Measurements from ENCODE around the gene AURKB. TPM values are rescaled to one million over a fixed set of nuclear protein-coding genes. Genes with fewer than 3 reads are reported as not detected.

The AURKB gene
- total RNA-seq, 4 donors from 2014 or later = 2.2 to 8.6 (median 5.6) TPM

- in situ Hi-C loops (cut with MboI; ENCODE audit: low pct_ligation_motif_present in 1 of 4, low pct_unique_long_range_greater_than_20kb in 1 of 4, low sequenced_read_pairs in 3 of 4) (no loop called here), intact Hi-C loops (cut with DNase I; ENCODE audit: low total_unique reads) (no loop called here)
- Histone ChIP-seq H3K36me3 (peaks cover 0 to 3% (median 0%) of the 10 kb centered on the region in 4 donors), H3K4me1 (peaks cover 33 to 53% (median 41%) of the 10 kb centered on the region in 4 donors), H3K9me3 (no peaks in the 10 kb centered on the region), H3K27me3 (no peaks in the 10 kb centered on the region), H3K27ac (peak overlapping the region; percentile 93 to 100 (median 97)), H3K4me3 (peak overlapping the region; percentile 60 to 100 (median 76))
- TF ChIP-seq, protein P1, sequence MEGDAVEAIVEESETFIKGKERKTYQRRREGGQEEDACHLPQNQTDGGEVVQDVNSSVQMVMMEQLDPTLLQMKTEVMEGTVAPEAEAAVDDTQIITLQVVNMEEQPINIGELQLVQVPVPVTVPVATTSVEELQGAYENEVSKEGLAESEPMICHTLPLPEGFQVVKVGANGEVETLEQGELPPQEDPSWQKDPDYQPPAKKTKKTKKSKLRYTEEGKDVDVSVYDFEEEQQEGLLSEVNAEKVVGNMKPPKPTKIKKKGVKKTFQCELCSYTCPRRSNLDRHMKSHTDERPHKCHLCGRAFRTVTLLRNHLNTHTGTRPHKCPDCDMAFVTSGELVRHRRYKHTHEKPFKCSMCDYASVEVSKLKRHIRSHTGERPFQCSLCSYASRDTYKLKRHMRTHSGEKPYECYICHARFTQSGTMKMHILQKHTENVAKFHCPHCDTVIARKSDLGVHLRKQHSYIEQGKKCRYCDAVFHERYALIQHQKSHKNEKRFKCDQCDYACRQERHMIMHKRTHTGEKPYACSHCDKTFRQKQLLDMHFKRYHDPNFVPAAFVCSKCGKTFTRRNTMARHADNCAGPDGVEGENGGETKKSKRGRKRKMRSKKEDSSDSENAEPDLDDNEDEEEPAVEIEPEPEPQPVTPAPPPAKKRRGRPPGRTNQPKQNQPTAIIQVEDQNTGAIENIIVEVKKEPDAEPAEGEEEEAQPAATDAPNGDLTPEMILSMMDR (IDR thresholded peaks at IDR 0.05) = no peak
- TF ChIP-seq POLR2AphosphoS5 (IDR thresholded peaks at IDR 0.05) (no peak), POLR2A (IDR thresholded peaks at IDR 0.05) (no peak), EP300 (IDR thresholded peaks at IDR 0.05; ENCODE audit: low read depth) (no peak)
- WGBS, 2 donors (ENCODE audit: low coverage in 1 of 2) = 46% methylated on average over 18 of the region's 55 CpGs; no CpG with 5 or more reads in 1 of the 2 donors
- peak; percentile 45 for DNase-seq
Measured at GRCh38 chr17:8162997-8163977, 47.1 kb downstream of the AURKB start.

- TF ChIP-seq EP300 (IDR thresholded peaks at IDR 0.05; ENCODE audit: low read depth) (peak; percentile 52), POLR2AphosphoS5 (IDR thresholded peaks at IDR 0.05) (peak; percentile 72 to 92 (median 92)), POLR2A (IDR thresholded peaks at IDR 0.05) (peak; percentile 55)
- TF ChIP-seq, protein P1 (IDR thresholded peaks at IDR 0.05) = peak in 2 of 5 experiments; percentile 25 to 39
- intact Hi-C loops (cut with DNase I; ENCODE audit: low total_unique reads) (no loop called here), in situ Hi-C loops (cut with MboI; ENCODE audit: low pct_ligation_motif_present in 1 of 4, low pct_unique_long_range_greater_than_20kb in 1 of 4, low sequenced_read_pairs in 3 of 4) (no loop called here)
- Histone ChIP-seq H3K4me1 (peaks cover 33 to 62% (median 43%) of the 10 kb centered on the region in 4 donors), H3K27ac (peak within 1 kb of the TSS; percentile 93 to 100 (median 97)), H3K9me3 (no peaks in the 10 kb centered on the region), H3K27me3 (no peaks in the 10 kb centered on the region), H3K36me3 (peaks cover 0 to 3% (median 0%) of the 10 kb centered on the region in 4 donors), H3K4me3 (peak within 1 kb of the TSS; percentile 63 to 100 (median 86))
- peak; percentile 85 for DNase-seq
- 1% methylated on average over 23 of the region's 75 CpGs; no CpG with 5 or more reads in 1 of the 2 donors for WGBS, 2 donors (ENCODE audit: low coverage in 1 of 2)
Measured at GRCh38 chr17:8162233-8162996, 48.0 kb downstream of the AURKB start, which contains the start of gene VAMP2. VAMP2 (minus strand) TSS chr17:8162948; CDS start chr17:8162879, 69 bp downstream.

DNA sequence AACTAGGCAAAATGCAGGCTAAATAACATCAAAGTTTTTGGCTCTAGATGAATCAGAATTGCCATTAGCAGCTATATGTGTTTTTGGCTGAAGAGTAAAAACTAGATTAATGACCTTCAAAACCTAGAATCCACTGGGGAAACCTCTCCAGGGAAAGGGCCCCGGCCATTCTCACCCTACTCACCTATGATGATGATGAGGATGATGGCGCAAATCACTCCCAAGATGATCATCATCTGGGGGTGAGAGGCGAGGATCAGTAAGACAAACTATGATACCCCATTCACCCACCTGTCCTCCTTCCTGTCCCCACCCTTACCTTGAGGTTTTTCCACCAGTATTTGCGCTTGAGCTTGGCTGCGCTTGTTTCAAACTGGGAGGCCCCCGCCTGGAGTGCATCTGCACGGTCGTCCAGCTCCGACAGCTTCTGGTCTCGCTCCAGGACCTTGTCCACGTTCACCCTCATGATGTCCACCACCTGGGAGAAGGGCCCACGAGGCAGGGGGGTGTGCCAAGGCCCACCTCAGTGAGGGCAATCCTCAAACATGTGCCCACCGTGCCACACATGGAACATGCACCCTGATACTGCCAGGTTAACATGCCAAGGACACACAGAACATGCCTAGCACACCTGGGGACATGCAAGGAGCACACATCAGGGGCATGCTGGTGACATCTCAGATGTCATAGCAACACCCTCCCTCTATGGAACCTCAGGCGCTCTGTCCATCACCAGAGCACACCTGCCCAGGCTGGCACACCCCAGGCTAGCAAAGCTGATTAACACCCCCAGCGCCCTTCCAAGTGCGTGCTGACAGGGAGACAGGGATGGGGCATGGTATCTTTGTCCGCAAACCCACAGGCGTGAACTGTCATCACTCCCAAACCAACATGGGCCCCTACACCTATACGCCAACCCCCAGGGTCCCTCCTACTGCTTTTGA, 48.8 kb downstream of the AURKB start:
- no peak for DNase-seq
- TF ChIP-seq EP300 (IDR thresholded peaks at IDR 0.05; ENCODE audit: low read depth) (no peak), POLR2AphosphoS5 (IDR thresholded peaks at IDR 0.05) (no peak), POLR2A (IDR thresholded peaks at IDR 0.05) (no peak)
- TF ChIP-seq, protein P1 (IDR thresholded peaks at IDR 0.05) = no peak
- intact Hi-C loops (cut with DNase I; ENCODE audit: low total_unique reads) = no loop called here

More for the DNA sequence above, 48.8 kb downstream of the AURKB start:
- Histone ChIP-seq H3K4me3 (peak overlapping the region; percentile 63 to 100 (median 86)), H3K27me3 (no peaks in the 10 kb centered on the region), H3K9me3 (no peaks in the 10 kb centered on the region), H3K27ac (peak overlapping the region; percentile 93 to 100 (median 97)), H3K36me3 (peaks cover 0 to 3% (median 0%) of the 10 kb centered on the region in 4 donors), H3K4me1 (peaks cover 33 to 66% (median 48%) of the 10 kb centered on the region in 4 donors)
- WGBS, 2 donors (ENCODE audit: low coverage in 1 of 2) = 57% methylated on average over 19 of the region's 19 CpGs; no CpG with 5 or more reads in 1 of the 2 donors
- in situ Hi-C loops (cut with MboI; ENCODE audit: low pct_ligation_motif_present in 1 of 4, low pct_unique_long_range_greater_than_20kb in 1 of 4, low sequenced_read_pairs in 3 of 4) = no loop called here
